ENCODE data around the gene ALDH1L1.
"Not testable (repeated sequence)": the region's sequence is repeated elsewhere in the genome, so short reads cannot be mapped to it uniquely, and the experiment has no call there.

The ALDH1L1 gene

DNA sequence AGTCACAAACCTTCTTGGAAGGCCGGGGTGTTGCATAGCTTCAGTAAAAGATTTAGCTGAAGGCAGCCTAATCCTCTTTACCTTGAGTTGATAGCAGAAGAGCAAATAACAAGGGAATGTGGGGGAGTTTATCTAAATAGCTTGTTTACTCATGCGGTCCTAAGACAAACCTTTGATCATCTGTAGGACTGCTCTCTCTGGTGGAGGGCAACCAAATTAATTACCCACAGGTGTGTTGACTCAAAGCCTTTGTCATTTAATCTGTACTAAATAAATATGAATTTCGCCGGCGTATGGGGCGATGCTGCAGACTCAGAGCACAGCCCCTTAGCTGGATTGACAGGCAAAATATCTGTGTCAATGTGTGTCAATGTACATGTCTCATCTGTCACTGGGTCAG lies 113.7 kb downstream of the ALDH1L1 start:
- H3K9ac ChIP-seq (ENCODE audit: low read depth in 1 of 2, low read length in 2 of 2); H3K4me3 ChIP-seq (ENCODE audit: low read length in 2 of 2); H3K9me3 ChIP-seq (ENCODE audit: control insufficient read depth in 2 of 2, low read length in 2 of 2); H3K4me1 ChIP-seq (ENCODE audit: control insufficient read depth in 2 of 2, insufficient read depth in 2 of 2, low read length in 2 of 2); H3K27me3 ChIP-seq (ENCODE audit: control insufficient read depth in 2 of 2, insufficient read depth in 2 of 2, low read length in 2 of 2); H3K36me3 ChIP-seq (ENCODE audit: control insufficient read depth in 2 of 2, insufficient read depth in 2 of 2, low read length in 2 of 2); H3K27ac ChIP-seq (ENCODE audit: low read depth in 2 of 2, low read length in 2 of 2): not testable (repeated sequence)

DNA sequence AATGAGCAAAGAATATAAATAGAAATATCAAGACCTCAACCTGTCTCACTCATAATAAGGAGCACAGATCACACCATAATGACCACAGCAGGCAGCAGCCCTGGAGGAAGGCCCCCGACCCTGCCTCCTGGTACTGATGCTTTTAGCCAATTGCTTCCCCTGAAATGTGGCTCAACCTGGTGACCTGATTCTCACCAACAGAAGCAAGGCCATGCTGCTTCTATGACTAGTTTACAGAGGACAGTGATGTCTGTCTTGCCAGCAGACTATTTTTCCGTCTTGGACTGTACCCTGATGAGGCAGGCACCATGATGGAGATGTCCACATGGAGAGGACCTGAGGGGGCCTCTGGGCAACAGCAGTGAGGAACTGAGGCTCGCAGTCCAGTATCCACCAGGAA lies 114.5 kb downstream of the ALDH1L1 start:
- Histone ChIP-seq H3K27ac (ENCODE audit: low read depth in 2 of 2, low read length in 2 of 2) (no peak overlapping the region), H3K27me3 (ENCODE audit: control insufficient read depth in 2 of 2, insufficient read depth in 2 of 2, low read length in 2 of 2) (no peaks in the 10 kb centered on the region), H3K36me3 (ENCODE audit: control insufficient read depth in 2 of 2, insufficient read depth in 2 of 2, low read length in 2 of 2) (peaks cover 0 to 2% of the 10 kb centered on the region in 2 donors), H3K4me3 (ENCODE audit: low read length in 2 of 2) (no peak overlapping the region), H3K9ac (ENCODE audit: low read depth in 1 of 2, low read length in 2 of 2) (no peak overlapping the region), H3K4me1 (ENCODE audit: control insufficient read depth in 2 of 2, insufficient read depth in 2 of 2, low read length in 2 of 2) (no peaks in the 10 kb centered on the region), H3K9me3 (ENCODE audit: control insufficient read depth in 2 of 2, low read length in 2 of 2) (no peaks in the 10 kb centered on the region)

DNA sequence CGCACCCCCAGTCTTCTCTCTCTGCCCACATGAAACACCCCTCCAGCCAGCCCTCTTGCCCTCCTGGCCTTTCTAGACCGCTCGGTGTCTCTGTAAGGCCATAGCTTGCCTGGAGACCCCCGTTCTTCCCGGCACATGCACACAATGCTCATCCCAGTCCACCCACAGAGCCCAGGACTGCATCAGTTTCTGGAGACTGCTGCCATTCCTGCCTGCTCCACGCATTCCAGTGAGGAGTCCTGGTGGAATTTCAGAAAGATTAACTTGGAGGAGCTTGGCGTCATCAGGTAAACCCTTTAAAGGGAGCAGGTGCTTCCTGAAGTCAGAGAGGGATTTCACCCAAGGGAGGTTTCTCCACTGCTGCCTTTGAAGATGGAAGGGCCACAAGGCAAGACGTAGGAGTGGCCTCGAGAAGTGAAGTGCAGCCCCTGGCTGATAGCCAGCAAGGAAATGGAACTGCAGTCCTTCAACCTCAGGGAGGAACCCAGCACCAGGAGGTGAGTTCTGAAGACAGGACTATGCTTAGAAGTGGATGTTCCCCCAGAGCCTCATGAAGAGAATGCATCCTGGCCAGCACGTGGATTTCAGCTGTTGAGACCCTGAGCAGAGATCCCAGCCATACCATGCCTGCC lies 115.6 kb downstream of the ALDH1L1 start:
- Histone ChIP-seq H3K9me3 (ENCODE audit: control insufficient read depth in 2 of 2, low read length in 2 of 2) (no peaks in the 10 kb centered on the region), H3K36me3 (ENCODE audit: control insufficient read depth in 2 of 2, insufficient read depth in 2 of 2, low read length in 2 of 2) (peaks cover 0 to 2% of the 10 kb centered on the region in 2 donors), H3K27ac (ENCODE audit: low read depth in 2 of 2, low read length in 2 of 2) (no peak overlapping the region), H3K27me3 (ENCODE audit: control insufficient read depth in 2 of 2, insufficient read depth in 2 of 2, low read length in 2 of 2) (no peaks in the 10 kb centered on the region), H3K4me1 (ENCODE audit: control insufficient read depth in 2 of 2, insufficient read depth in 2 of 2, low read length in 2 of 2) (no peaks in the 10 kb centered on the region), H3K4me3 (ENCODE audit: low read length in 2 of 2) (no peak overlapping the region), H3K9ac (ENCODE audit: low read depth in 1 of 2, low read length in 2 of 2) (no peak overlapping the region)

DNA sequence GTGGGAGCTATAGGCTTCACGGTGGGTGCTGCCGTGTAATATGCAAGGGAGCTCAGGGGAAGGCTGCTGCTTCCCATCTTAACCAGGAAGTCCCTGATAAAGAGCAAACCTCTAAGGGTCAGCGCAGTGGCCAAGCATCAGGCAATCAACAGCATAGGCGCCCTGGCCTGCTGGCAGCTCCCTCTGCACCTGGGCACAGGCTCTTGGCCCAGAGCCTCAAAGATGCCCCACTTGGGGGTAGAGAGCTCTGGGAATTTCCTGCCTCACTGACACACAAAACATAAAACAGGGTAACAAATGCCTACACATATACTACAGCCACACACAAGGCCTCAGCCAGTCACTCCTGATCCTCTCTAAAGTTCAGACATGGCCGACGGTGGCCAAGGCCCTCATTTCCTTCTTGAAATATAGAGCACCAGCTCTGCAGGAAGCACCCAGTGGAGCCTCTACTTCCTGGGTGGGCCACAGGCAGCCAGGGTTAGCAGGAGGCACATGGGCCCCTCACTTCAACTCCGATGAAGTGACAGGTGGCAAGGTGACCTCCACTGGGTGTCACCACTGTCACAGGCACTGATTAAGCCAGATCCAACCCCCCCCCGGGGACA lies 116.9 kb downstream of the ALDH1L1 start:
- Histone ChIP-seq H3K36me3 (ENCODE audit: control insufficient read depth in 2 of 2, insufficient read depth in 2 of 2, low read length in 2 of 2) (peaks cover 0 to 2% of the 10 kb centered on the region in 2 donors), H3K27ac (ENCODE audit: low read depth in 2 of 2, low read length in 2 of 2) (no peak overlapping the region), H3K4me1 (ENCODE audit: control insufficient read depth in 2 of 2, insufficient read depth in 2 of 2, low read length in 2 of 2) (no peaks in the 10 kb centered on the region), H3K9me3 (ENCODE audit: control insufficient read depth in 2 of 2, low read length in 2 of 2) (no peaks in the 10 kb centered on the region), H3K27me3 (ENCODE audit: control insufficient read depth in 2 of 2, insufficient read depth in 2 of 2, low read length in 2 of 2) (no peaks in the 10 kb centered on the region), H3K9ac (ENCODE audit: low read depth in 1 of 2, low read length in 2 of 2) (no peak overlapping the region), H3K4me3 (ENCODE audit: low read length in 2 of 2) (no peak overlapping the region)

DNA sequence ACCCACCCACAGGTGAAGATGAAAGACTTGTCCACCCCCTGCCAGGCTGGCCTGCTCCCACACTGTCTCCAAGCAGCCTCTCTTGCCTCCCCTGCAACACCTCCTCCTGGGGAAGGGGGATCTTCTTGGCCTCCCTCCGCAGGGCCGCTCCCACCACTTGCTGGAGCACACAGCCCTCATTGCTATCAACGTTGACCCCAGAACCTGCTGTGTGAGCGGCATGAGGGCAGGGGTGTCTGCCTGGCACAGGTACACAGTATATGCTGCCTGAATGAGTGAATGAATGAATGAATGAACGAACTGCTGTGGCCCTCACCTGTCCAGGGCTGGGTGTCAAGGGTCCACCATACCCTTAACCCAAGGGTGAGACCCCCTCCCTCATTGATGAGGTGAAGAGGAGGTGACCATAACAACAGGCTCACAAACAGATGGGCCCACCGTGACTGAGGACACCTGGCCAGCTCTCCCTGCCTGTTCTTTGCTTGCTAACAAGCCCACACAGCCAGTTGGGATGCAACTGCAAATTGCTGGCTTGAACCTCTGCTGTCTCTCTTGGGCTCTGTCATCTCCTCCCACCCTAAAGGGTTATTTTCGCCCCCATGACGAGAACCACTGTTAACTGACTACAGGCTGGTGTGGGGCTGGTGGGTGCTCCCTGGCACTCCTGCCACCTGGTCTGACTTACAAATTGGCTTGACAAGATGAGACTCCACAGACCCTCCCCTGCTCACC lies 118.9 kb downstream of the ALDH1L1 start:
- Histone ChIP-seq H3K27ac (ENCODE audit: low read depth in 2 of 2, low read length in 2 of 2) (no peak overlapping the region), H3K9me3 (ENCODE audit: control insufficient read depth in 2 of 2, low read length in 2 of 2) (no peaks in the 10 kb centered on the region), H3K36me3 (ENCODE audit: control insufficient read depth in 2 of 2, insufficient read depth in 2 of 2, low read length in 2 of 2) (no peaks in the 10 kb centered on the region), H3K4me1 (ENCODE audit: control insufficient read depth in 2 of 2, insufficient read depth in 2 of 2, low read length in 2 of 2) (no peaks in the 10 kb centered on the region), H3K4me3 (ENCODE audit: low read length in 2 of 2) (no peak overlapping the region), H3K27me3 (ENCODE audit: control insufficient read depth in 2 of 2, insufficient read depth in 2 of 2, low read length in 2 of 2) (no peaks in the 10 kb centered on the region), H3K9ac (ENCODE audit: low read depth in 1 of 2, low read length in 2 of 2) (no peak overlapping the region)

DNA sequence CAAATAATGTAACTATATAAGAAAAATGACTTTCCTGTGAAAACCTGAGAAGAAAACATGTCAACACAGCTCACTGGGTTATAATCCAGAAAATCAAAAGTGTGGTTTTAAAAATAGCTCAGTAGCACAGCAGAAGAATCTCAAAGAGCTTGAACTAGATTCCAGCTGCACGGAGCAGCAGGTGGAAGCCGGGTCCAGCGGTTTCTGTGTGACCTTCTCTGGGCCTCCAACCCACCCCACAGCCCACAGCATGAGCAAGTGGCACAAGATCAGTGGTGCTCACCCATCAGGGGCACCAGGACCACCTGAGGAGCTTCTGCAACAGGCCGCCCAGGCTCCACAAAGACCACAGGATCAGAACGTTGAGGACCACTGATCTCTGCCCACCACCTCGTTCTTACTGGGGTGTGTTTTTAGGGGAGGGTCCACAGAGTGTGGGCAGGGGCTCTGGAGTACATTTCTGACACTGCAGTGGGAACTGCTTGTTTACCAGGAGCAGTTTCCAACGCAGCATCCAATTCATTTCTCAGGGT lies 119.7 kb downstream of the ALDH1L1 start:
- Histone ChIP-seq H3K36me3 (ENCODE audit: control insufficient read depth in 2 of 2, insufficient read depth in 2 of 2, low read length in 2 of 2) (no peaks in the 10 kb centered on the region), H3K27ac (ENCODE audit: low read depth in 2 of 2, low read length in 2 of 2) (no peak overlapping the region), H3K4me1 (ENCODE audit: control insufficient read depth in 2 of 2, insufficient read depth in 2 of 2, low read length in 2 of 2) (no peaks in the 10 kb centered on the region), H3K4me3 (ENCODE audit: low read length in 2 of 2) (no peak overlapping the region), H3K9ac (ENCODE audit: low read depth in 1 of 2, low read length in 2 of 2) (no peak overlapping the region), H3K9me3 (ENCODE audit: control insufficient read depth in 2 of 2, low read length in 2 of 2) (no peaks in the 10 kb centered on the region), H3K27me3 (ENCODE audit: control insufficient read depth in 2 of 2, insufficient read depth in 2 of 2, low read length in 2 of 2) (no peaks in the 10 kb centered on the region)

DNA sequence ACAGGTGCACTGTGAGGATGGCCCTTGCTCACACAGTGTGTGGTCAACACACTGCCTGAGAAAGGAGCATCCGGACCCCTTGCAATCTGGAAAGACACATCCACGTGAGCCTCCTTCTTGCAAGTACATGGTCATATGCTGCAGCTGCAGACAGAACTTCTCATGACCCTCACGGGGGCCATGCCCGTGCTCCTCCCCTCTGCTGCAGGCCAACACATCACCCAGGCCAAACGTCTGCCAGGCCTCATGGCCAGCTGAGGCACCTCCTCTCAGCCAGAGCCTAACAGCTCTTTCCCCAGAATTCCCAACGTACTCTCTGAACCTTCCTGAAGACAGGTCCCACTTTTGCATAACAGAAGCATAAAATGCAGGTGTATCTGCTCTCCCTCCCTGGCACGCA lies 121.7 kb downstream of the ALDH1L1 start:
- Histone ChIP-seq H3K27ac (ENCODE audit: low read depth in 2 of 2, low read length in 2 of 2) (no peak overlapping the region), H3K27me3 (ENCODE audit: control insufficient read depth in 2 of 2, insufficient read depth in 2 of 2, low read length in 2 of 2) (no peaks in the 10 kb centered on the region), H3K4me1 (ENCODE audit: control insufficient read depth in 2 of 2, insufficient read depth in 2 of 2, low read length in 2 of 2) (no peaks in the 10 kb centered on the region), H3K4me3 (ENCODE audit: low read length in 2 of 2) (no peak overlapping the region), H3K9me3 (ENCODE audit: control insufficient read depth in 2 of 2, low read length in 2 of 2) (no peaks in the 10 kb centered on the region), H3K36me3 (ENCODE audit: control insufficient read depth in 2 of 2, insufficient read depth in 2 of 2, low read length in 2 of 2) (no peaks in the 10 kb centered on the region), H3K9ac (ENCODE audit: low read depth in 1 of 2, low read length in 2 of 2) (no peak overlapping the region)

DNA sequence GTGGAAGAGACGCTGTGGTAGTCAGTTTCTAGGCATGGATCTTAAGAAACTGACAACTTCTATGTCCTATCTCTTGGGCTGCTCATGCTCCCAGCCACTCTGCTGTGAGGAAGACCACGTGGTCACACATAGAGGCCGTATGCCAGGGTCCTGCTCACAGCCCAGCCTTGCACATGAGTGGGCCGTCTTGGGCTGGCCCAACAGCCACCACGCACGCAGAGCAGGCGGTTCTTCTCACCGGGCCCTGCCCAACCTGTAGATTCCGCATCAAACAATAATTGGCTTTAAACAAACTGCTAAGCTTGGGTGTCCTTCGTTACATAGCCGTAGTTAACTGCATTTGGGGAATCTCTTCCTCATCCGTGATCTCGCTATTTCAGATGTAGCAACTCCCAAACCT lies 122.5 kb downstream of the ALDH1L1 start:
- no peak overlapping the region for H3K27ac ChIP-seq (ENCODE audit: low read depth in 2 of 2, low read length in 2 of 2)
- H3K4me1 ChIP-seq (ENCODE audit: control insufficient read depth in 2 of 2, insufficient read depth in 2 of 2, low read length in 2 of 2): no peaks in the 10 kb centered on the region

DNA sequence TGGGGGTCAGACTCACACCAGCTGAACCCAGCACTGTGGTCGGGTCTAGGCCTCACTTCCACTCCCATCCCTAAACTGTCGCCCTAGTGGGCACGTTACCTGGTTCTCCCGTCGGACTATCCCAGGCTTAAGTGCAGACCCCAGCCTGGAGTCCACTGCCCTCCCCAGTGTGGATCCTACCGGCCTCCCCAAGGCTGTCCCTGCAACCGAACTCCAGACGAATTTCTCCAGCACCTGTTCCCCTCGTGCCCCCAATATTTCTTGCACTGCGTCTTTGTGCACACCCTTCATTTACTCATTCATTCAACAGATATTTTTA lies 122.9 kb downstream of the ALDH1L1 start:
- H3K9ac ChIP-seq (ENCODE audit: low read depth in 1 of 2, low read length in 2 of 2): no peak overlapping the region
- no peaks in the 10 kb centered on the region for H3K27me3 ChIP-seq (ENCODE audit: control insufficient read depth in 2 of 2, insufficient read depth in 2 of 2, low read length in 2 of 2)
- no peaks in the 10 kb centered on the region for H3K9me3 ChIP-seq (ENCODE audit: control insufficient read depth in 2 of 2, low read length in 2 of 2)
- no peak overlapping the region for H3K4me3 ChIP-seq (ENCODE audit: low read length in 2 of 2)
- H3K4me1 ChIP-seq (ENCODE audit: control insufficient read depth in 2 of 2, insufficient read depth in 2 of 2, low read length in 2 of 2): no peaks in the 10 kb centered on the region
- H3K27ac ChIP-seq (ENCODE audit: low read depth in 2 of 2, low read length in 2 of 2): no peak overlapping the region
- H3K36me3 ChIP-seq (ENCODE audit: control insufficient read depth in 2 of 2, insufficient read depth in 2 of 2, low read length in 2 of 2): no peaks in the 10 kb centered on the region

More for the DNA sequence above, 122.5 kb downstream of the ALDH1L1 start:
- Histone ChIP-seq H3K27me3 (ENCODE audit: control insufficient read depth in 2 of 2, insufficient read depth in 2 of 2, low read length in 2 of 2) (no peaks in the 10 kb centered on the region), H3K36me3 (ENCODE audit: control insufficient read depth in 2 of 2, insufficient read depth in 2 of 2, low read length in 2 of 2) (no peaks in the 10 kb centered on the region), H3K9ac (ENCODE audit: low read depth in 1 of 2, low read length in 2 of 2) (no peak overlapping the region), H3K9me3 (ENCODE audit: control insufficient read depth in 2 of 2, low read length in 2 of 2) (no peaks in the 10 kb centered on the region), H3K4me3 (ENCODE audit: low read length in 2 of 2) (no peak overlapping the region)

DNA sequence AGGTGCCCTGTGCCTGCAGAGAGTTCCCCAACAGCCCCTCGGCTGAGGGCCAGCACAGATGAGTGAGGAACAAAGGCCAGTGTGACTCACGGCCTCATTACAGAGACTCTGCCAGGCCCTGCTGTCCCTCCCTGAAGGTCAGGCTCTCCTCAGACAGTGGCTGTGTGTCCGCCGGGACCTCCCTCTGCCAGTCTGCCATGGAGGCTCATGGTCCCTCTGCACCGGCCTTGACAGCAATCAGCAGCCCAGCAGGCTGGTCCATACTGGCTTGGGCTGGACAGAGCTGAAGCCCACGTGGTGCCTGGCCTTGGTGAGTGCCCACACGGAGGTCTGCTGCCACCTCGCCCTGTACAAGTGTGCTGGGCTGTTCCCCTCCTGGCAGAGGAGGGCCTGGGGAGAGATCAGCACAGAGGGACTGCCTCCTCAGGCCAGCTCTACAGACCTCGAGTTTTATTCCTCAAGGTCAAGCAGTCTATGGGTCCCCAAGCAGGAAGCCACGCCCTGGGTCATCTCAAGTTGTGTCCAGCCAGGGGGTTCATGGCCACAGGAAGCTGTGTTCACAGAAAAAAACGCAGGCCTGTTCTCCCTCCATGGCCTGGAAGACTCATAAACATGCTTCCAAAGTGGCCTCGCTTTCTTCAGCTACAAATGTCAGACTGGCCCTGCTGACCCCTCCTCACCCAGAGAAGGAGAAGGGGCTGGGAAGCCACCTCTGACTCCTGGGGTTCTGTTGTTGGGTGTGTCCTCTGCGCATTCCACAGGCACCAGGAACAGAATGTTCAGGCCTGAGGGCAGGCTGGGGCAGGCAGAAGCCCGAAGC lies 123.5 kb downstream of the ALDH1L1 start:
- no peak overlapping the region for H3K9ac ChIP-seq (ENCODE audit: low read depth in 1 of 2, low read length in 2 of 2)

More for the DNA sequence above, 123.5 kb downstream of the ALDH1L1 start:
- H3K9me3 ChIP-seq (ENCODE audit: control insufficient read depth in 2 of 2, low read length in 2 of 2): no peaks in the 10 kb centered on the region
- H3K36me3 ChIP-seq (ENCODE audit: control insufficient read depth in 2 of 2, insufficient read depth in 2 of 2, low read length in 2 of 2): no peaks in the 10 kb centered on the region
- H3K27ac ChIP-seq (ENCODE audit: low read depth in 2 of 2, low read length in 2 of 2): no peak overlapping the region
- no peaks in the 10 kb centered on the region for H3K4me1 ChIP-seq (ENCODE audit: control insufficient read depth in 2 of 2, insufficient read depth in 2 of 2, low read length in 2 of 2)
- no peaks in the 10 kb centered on the region for H3K27me3 ChIP-seq (ENCODE audit: control insufficient read depth in 2 of 2, insufficient read depth in 2 of 2, low read length in 2 of 2)
- no peak overlapping the region for H3K4me3 ChIP-seq (ENCODE audit: low read length in 2 of 2)

Measured in mucosa of rectum (tissue), 2 donors.